GM12878 (cell line): ENCODE results near the gene C2CD4D. TPM values are rescaled to one million over a fixed set of nuclear protein-coding genes. Genes with fewer than 3 reads are reported as not detected.

Experiments used
- ATAC-seq: fragments of 200-7000 bp; cut with Tn5 transposase; 3 replicates; pipeline ENCODE4 v1.9.1; 2020; ENCODE audit warnings: mild to moderate bottlenecking, moderate library complexity
- BruUV-seq: library from RNA; stranded (reverse); fragments of 400-500 nt; replicated peaks from 2 replicates; lab custom pipeline; 2021; lab: Mats Ljungman, UMichigan
- CTCF ChIA-PET: fragments of 300-600 bp; sonication (Branson Sonifier 250); formaldehyde crosslinking; extraction: SDS; loops from one replicate; lab custom pipeline; 2021; ENCODE audit warnings: inconsistent platforms; lab: Yijun Ruan, JAX
- POLR2A ChIA-PET: fragments of 350-600 bp; formaldehyde crosslinking; extraction: SDS; loops from one replicate; lab custom pipeline; 2021; ENCODE audit warnings: inconsistent platforms; lab: Charles Lee
- RAD21 ChIA-PET: fragments of 300-600 bp; sonication (Branson Sonifier 250); formaldehyde crosslinking; loops from one replicate; lab custom pipeline; 2023; ENCODE audit warnings: antibody characterized with exemption; ENCODE audit not compliant: unreplicated experiment; lab: Charles Lee
- SMC1A ChIA-PET: fragments of 300-600 bp; sonication (Branson Sonifier 250); formaldehyde crosslinking; loops from one replicate; lab custom pipeline; 2023; ENCODE audit not compliant: unreplicated experiment, uncharacterized antibody; lab: Charles Lee
- DNase-seq: peaks from one replicate; pipeline ENCODE4 v3.0.0-alpha.2; 2011; ENCODE audit warnings: low read depth, low spot score
- FAIRE-seq: peaks from 3 replicates; lab custom pipeline; 2011; peaks lifted over from hg19 to GRCh38; lab: Jason Lieb, UNC
- H2AFZ ChIP-seq: 2 replicates; pipeline ENCODE4 v1.6.0; 2011; ENCODE audit warnings: low read depth, low read length, control low read depth; ENCODE audit not compliant: control insufficient read depth
- H3K27ac ChIP-seq: 2 replicates; pipeline ENCODE4 v1.5.1; 2011; ENCODE audit warnings: control low read depth; ENCODE audit not compliant: control insufficient read depth, insufficient read depth
- H3K27me3 ChIP-seq, 2 experiments: replicated peaks in 1 of 2; 2 replicates each; pipeline versions ENCODE4 v1.6.0 to v1.6.1; 2011; ENCODE audit warnings: low read length in 1 of 2; ENCODE audit not compliant: control insufficient read depth in 2 of 2, insufficient read depth in 2 of 2
- H3K36me3 ChIP-seq, 2 experiments: 2 replicates each; pipeline ENCODE4 v1.5.1; 2011; ENCODE audit warnings: low read length in 1 of 2; ENCODE audit not compliant: control insufficient read depth in 2 of 2, insufficient read depth in 2 of 2
- H3K4me1 ChIP-seq: 2 replicates; pipeline ENCODE4 v1.6.1; 2011; ENCODE audit warnings: mild to moderate bottlenecking, low read length, moderate library complexity, mixed read lengths; ENCODE audit not compliant: control insufficient read depth, insufficient read depth
- H3K4me2 ChIP-seq: 2 replicates; pipeline ENCODE4 v1.6.0; 2011; ENCODE audit warnings: control low read depth; ENCODE audit not compliant: control insufficient read depth, insufficient read depth
- H3K4me3 ChIP-seq: fragments of 200-600 bp; sonication (generic); 2 replicates; pipeline ENCODE4 v1.5.1; 2016
- H3K79me2 ChIP-seq: 2 replicates; pipeline ENCODE4 v1.6.0; 2011; ENCODE audit warnings: low read length; ENCODE audit not compliant: control insufficient read depth, insufficient read depth
- H3K9ac ChIP-seq: 2 replicates; pipeline ENCODE4 v1.8.0; 2011; ENCODE audit warnings: low read length, control low read depth, mixed read lengths; ENCODE audit not compliant: control insufficient read depth, insufficient read depth
- H3K9me3 ChIP-seq: replicated peaks from 3 replicates; pipeline ENCODE4 v1.5.1; 2011; ENCODE audit warnings: mild to moderate bottlenecking, low read length; ENCODE audit not compliant: control insufficient read depth, insufficient read depth
- H4K20me1 ChIP-seq: 2 replicates; pipeline ENCODE4 v1.6.0; 2011; ENCODE audit not compliant: control insufficient read depth, insufficient read depth
- ATF3 ChIP-seq: IDR thresholded peaks from 2 replicates; pipeline ENCODE4 v1.6.1; 2011; ENCODE audit warnings: low read depth, mild to moderate bottlenecking, low read length, moderate library complexity, borderline replicate concordance; ENCODE audit errors: extremely low read depth
- ATF7 ChIP-seq: fragments of 450-650 bp; IDR thresholded peaks from 2 replicates; pipeline ENCODE4 v1.6.1; 2016; ENCODE audit warnings: low read depth, mild to moderate bottlenecking
- CHD1 ChIP-seq: IDR thresholded peaks from 2 replicates; pipeline ENCODE4 v1.6.1; 2012; ENCODE audit warnings: low read depth, low read length, improper control_type of control experiment
- E2F8 ChIP-seq: fragments of 450-650 bp; IDR thresholded peaks from 2 replicates; pipeline ENCODE4 v1.6.1; 2018; ENCODE audit warnings: mild to moderate bottlenecking, low read depth, moderate library complexity; ENCODE audit not compliant: partially characterized antibody
- FOXK2 ChIP-seq: fragments of 450-650 bp; IDR thresholded peaks from 2 replicates; pipeline ENCODE4 v1.6.1; 2017; ENCODE audit warnings: mild to moderate bottlenecking, moderate library complexity
- HSF1 ChIP-seq: fragments of 150-350 bp; IDR thresholded peaks from 2 replicates; pipeline ENCODE4 v1.6.1; 2014; ENCODE audit warnings: mild to moderate bottlenecking, low read depth, low read length
- IRF4 ChIP-seq: IDR thresholded peaks from 2 replicates; pipeline ENCODE4 v1.6.1; 2011; ENCODE audit warnings: low read depth, low read length
- IRF5 ChIP-seq: fragments of 450-650 bp; IDR thresholded peaks from 2 replicates; pipeline ENCODE4 v1.6.1; 2017; ENCODE audit warnings: borderline replicate concordance
- NR2C2 ChIP-seq: IDR thresholded peaks from 2 replicates; pipeline ENCODE4 v1.6.1; 2011; ENCODE audit warnings: borderline replicate concordance, low read depth; ENCODE audit not compliant: control insufficient read depth, insufficient read length
- SMC3 ChIP-seq: IDR thresholded peaks from 2 replicates; pipeline ENCODE4 v1.6.1; 2011; ENCODE audit warnings: low read length, improper control_type of control experiment, borderline replicate concordance
- STAT1 ChIP-seq: fragments of 450-650 bp; conservative IDR thresholded peaks from 2 replicates; pipeline ENCODE4 v1.6.1; 2014; ENCODE audit warnings: antibody characterized with exemption, mild to moderate bottlenecking
- SUZ12 ChIP-seq: fragments of 200-600 bp; sonication (generic); IDR thresholded peaks from one replicate; pipeline ENCODE4 v1.6.1; 2018; ENCODE audit warnings: antibody characterized with exemption, mild to moderate bottlenecking; ENCODE audit not compliant: unreplicated experiment
- ZZZ3 ChIP-seq: IDR thresholded peaks from 2 replicates; pipeline ENCODE4 v1.6.1; 2011; ENCODE audit warnings: low read depth; ENCODE audit not compliant: control insufficient read depth, insufficient read length
- WGBS: methylation state at CpG from one replicate; pipeline ENCODE4 v1.1.6; 2016; ENCODE audit warnings: low lambda C conversion rate; ENCODE audit not compliant: insufficient replicate concordance, insufficient coverage; ENCODE audit errors: missing lambda C conversion rate; 5-methylcytosine and 5-hydroxymethylcytosine counted together
- in situ Hi-C: fragments of 300-500 bp; cut with MboI; formaldehyde crosslinking; loops from 9 replicates; pipeline ENCODE4 v1.14.3; 2018; ENCODE audit warnings: mixed read lengths
- intact Hi-C: fragments of 100-400 bp; cut with micrococcal nuclease; formaldehyde crosslinking; loops from one replicate; pipeline ENCODE4 v1.14.2; 2022; ENCODE audit not compliant: unreplicated experiment
- polyA plus RNA-seq, 11 experiments: library from polyadenylated mRNA; depleted of rRNA in 4 of 11; unstranded in 6 of 11; stranded (reverse) in 5 of 11; fragments of >200 nt; fragmentation: Nextera tagmentation in 4 of 11; fragmentation: Illumina TruSeq in 1 of 11; extraction: Ambion mirVana in 4 of 11; extraction: Trizol in 1 of 11; gene quantifications; 1 replicate in 1 of 11; 2 replicates in 10 of 11; pipeline versions ENCODE4 v1.2.1 to v1.2.3, GENCODE V29; 2011 to 2016; ENCODE audit warnings: inconsistent platforms in 2 of 11, missing spikeins in 2 of 11, low read depth in 1 of 11
- total RNA-seq, 4 experiments: library from RNA; depleted of rRNA in 3 of 4; stranded (reverse); fragments of >200 nt in 3 of 4; fragmentation: Illumina TruSeq in 1 of 4; extraction: Trizol in 1 of 4; gene quantifications; 2 replicates each; pipeline versions ENCODE4 v1.2.1 to v1.2.3, GENCODE V29; 2013 to 2021

C2CD4D gene
- total and polyA plus RNA-seq, 10 of the 15 experiments (the other 5 are each of a cell fraction or from before 2014, with no cell fraction given) = 0.03 to 0.67 (median 0.13) TPM; not detected in 4

GRCh38 chr1:151846686-151847237, 7.1 kb upstream of the C2CD4D start:
- DNase-seq (no peak), ATAC-seq (peak; percentile 17; the same call in 2 of the 3 replicates), FAIRE-seq (no peak)
- no TSS peak for BruUV-seq
- no peaks in the 10 kb centered on the region for H3K36me3 ChIP-seq
- no peaks in the 10 kb centered on the region for H3K4me1 ChIP-seq
- H3K9ac ChIP-seq = no peak overlapping the region
- H3K27ac ChIP-seq = no peak overlapping the region
- H2AFZ ChIP-seq = no peak overlapping the region
- H3K4me3 ChIP-seq = no peak overlapping the region
- 32% methylated on average over 8 of the region's 8 CpGs for WGBS
- no peaks in the 10 kb centered on the region for H3K79me2 ChIP-seq
- no peak overlapping the region for H3K4me2 ChIP-seq
- intact Hi-C loops (no loop called here), in situ Hi-C loops (no loop called here)
- ChIA-PET SMC1A (interaction anchor here (0.8 to 1.9 kb wide), 5 partner anchors 11 to 253 kb away, joined by 3 to 12 read pairs (median 3); no protein-coding TSS in a partner anchor), POLR2A (interaction anchor here (0.6 kb wide), 1 partner anchor 176 kb away, joined by 7 read pairs; no protein-coding TSS in a partner anchor), RAD21 (interaction anchor here (0.7 to 2.0 kb wide), 4 partner anchors 9 to 35 kb away, joined by 3 to 10 read pairs (median 3); no protein-coding TSS in a partner anchor), CTCF (interaction anchor here (0.5 to 1.9 kb wide), 9 partner anchors 10 to 747 kb away, joined by 3 to 10 read pairs (median 3); no protein-coding TSS in a partner anchor)
- H3K9me3 ChIP-seq = no peaks in the 10 kb centered on the region
- no peaks in the 10 kb centered on the region; a peak in 1 of 4 replicates for H3K27me3 ChIP-seq
- H4K20me1 ChIP-seq = no peaks in the 10 kb centered on the region
- TF ChIP-seq IRF5 (no peak), NR2C2 (no peak), CHD1 (no peak), ATF3 (no peak), SMC3 (no peak), HSF1 (no peak), E2F8 (no peak), IRF4 (no peak), ATF7 (no peak), SUZ12 (no peak), ZZZ3 (no peak), STAT1 (no peak), FOXK2 (no peak)
